Trophoblast cell (in vitro differentiated cells and primary cell): ENCODE measurements around the gene SNRPN.
"Not testable (repeated sequence)": the region's sequence is repeated elsewhere in the genome, so short reads cannot be mapped to it uniquely, and the experiment has no call there.

Source experiments
- DNase-seq, 2 donors: peaks; one replicate each; pipeline ENCODE4 v3.0.0-alpha.2; 2016
- H2AFZ ChIP-seq: 2 replicates; pipeline ENCODE4 v1.6.1; 2013; ENCODE audit warnings: low read length, moderate library complexity, mild to moderate bottlenecking; ENCODE audit not compliant: insufficient read depth, poor library complexity
- H2AK5ac ChIP-seq: 2 replicates; pipeline ENCODE4 v1.6.1; 2013; ENCODE audit warnings: mild to moderate bottlenecking, low read length
- H2BK120ac ChIP-seq: 2 replicates; pipeline ENCODE4 v1.6.1; 2013; ENCODE audit warnings: low read length, mild to moderate bottlenecking, moderate library complexity; ENCODE audit not compliant: insufficient read depth, poor library complexity
- H2BK12ac ChIP-seq: 2 replicates; pipeline ENCODE4 v1.6.1; 2013; ENCODE audit warnings: mild to moderate bottlenecking, low read length, moderate library complexity
- H2BK5ac ChIP-seq: 2 replicates; pipeline ENCODE4 v1.6.1; 2013; ENCODE audit warnings: low read length, low read depth, moderate library complexity, mild to moderate bottlenecking; ENCODE audit not compliant: poor library complexity
- H3K14ac ChIP-seq: 2 replicates; pipeline ENCODE4 v1.6.1; 2013; ENCODE audit warnings: mild to moderate bottlenecking, low read length
- H3K18ac ChIP-seq: 2 replicates; pipeline ENCODE4 v1.6.1; 2013; ENCODE audit warnings: mild to moderate bottlenecking, low read length
- H3K23ac ChIP-seq: 2 replicates; pipeline ENCODE4 v1.6.1; 2013; ENCODE audit warnings: low read length
- H3K27ac ChIP-seq: 2 replicates; pipeline ENCODE4 v1.5.1; 2013; ENCODE audit warnings: low read depth, mild to moderate bottlenecking, inconsistent platforms, low read length, moderate library complexity
- H3K27me3 ChIP-seq: 2 replicates; pipeline ENCODE4 v1.6.1; 2013; ENCODE audit warnings: inconsistent platforms, mild to moderate bottlenecking, low read length, moderate library complexity; ENCODE audit not compliant: insufficient read depth
- H3K36me3 ChIP-seq, 2 experiments: 1 replicate in 1 of 2; 2 replicates in 1 of 2; pipeline ENCODE4 v1.6.1; 2013; ENCODE audit warnings: low read length in 2 of 2, mild to moderate bottlenecking in 2 of 2, moderate library complexity in 1 of 2; ENCODE audit not compliant: insufficient read depth in 2 of 2, control insufficient read depth in 1 of 2
- H3K4ac ChIP-seq: 2 replicates; pipeline ENCODE4 v1.6.1; 2013; ENCODE audit warnings: low read depth, mild to moderate bottlenecking, low read length, moderate library complexity
- H3K4me1 ChIP-seq, 2 experiments: 1 replicate in 1 of 2; 2 replicates in 1 of 2; pipeline ENCODE4 v1.6.1; 2013; ENCODE audit warnings: low read length in 2 of 2, mild to moderate bottlenecking in 2 of 2, moderate library complexity in 1 of 2; ENCODE audit not compliant: insufficient read depth in 2 of 2, control insufficient read depth in 1 of 2
- H3K4me2 ChIP-seq: 2 replicates; pipeline ENCODE4 v1.6.1; 2013; ENCODE audit warnings: inconsistent platforms, mild to moderate bottlenecking, low read length, moderate library complexity
- H3K4me3 ChIP-seq: 2 replicates; pipeline ENCODE4 v1.5.1; 2013; ENCODE audit warnings: mild to moderate bottlenecking, low read depth, low read length, inconsistent platforms
- H3K79me1 ChIP-seq: one replicate; pipeline ENCODE4 v1.6.1; 2013; ENCODE audit warnings: low read length
- H3K79me2 ChIP-seq: 2 replicates; pipeline ENCODE4 v1.6.1; 2013; ENCODE audit warnings: low read length, mild to moderate bottlenecking; ENCODE audit not compliant: control insufficient read depth, insufficient read depth, poor library complexity
- H3K9ac ChIP-seq: 2 replicates; pipeline ENCODE4 v1.6.1; 2013; ENCODE audit warnings: mild to moderate bottlenecking, low read length
- H3K9me3 ChIP-seq: 2 replicates; pipeline ENCODE4 v1.6.1; 2013; ENCODE audit warnings: low read depth, mild to moderate bottlenecking, control low read depth, inconsistent platforms, low read length; ENCODE audit not compliant: insufficient read depth
- H4K12ac ChIP-seq: 2 replicates; pipeline ENCODE4 v1.6.1; 2013; ENCODE audit warnings: low read depth, mild to moderate bottlenecking, low read length, moderate library complexity
- H4K8ac ChIP-seq: 2 replicates; pipeline ENCODE4 v1.6.1; 2013; ENCODE audit warnings: low read depth, mild to moderate bottlenecking, low read length, moderate library complexity
- H4K91ac ChIP-seq: one replicate; pipeline ENCODE4 v1.6.1; 2013; ENCODE audit warnings: low read depth, mild to moderate bottlenecking, low read length, moderate library complexity
- WGBS: extraction: QIAGEN DNeasy Blood & Tissue Kit; methylation state at CpG from one replicate; pipeline ENCODE4 v1.1.7; 2013; ENCODE audit warnings: missing lambda C conversion rate; ENCODE audit not compliant: insufficient read length, insufficient coverage; ENCODE audit errors: extremely low coverage; 5-methylcytosine and 5-hydroxymethylcytosine counted together

Gene SNRPN

GRCh38 chr15:24922781-24923180, 32.0 kb upstream of the SNRPN start:
- not testable (repeated sequence) for H2BK120ac ChIP-seq, H3K4me2 ChIP-seq, H2AK5ac ChIP-seq, H3K9ac ChIP-seq, H3K9me3 ChIP-seq, DNase-seq, H3K18ac ChIP-seq, H3K36me3 ChIP-seq, H3K4me3 ChIP-seq, H2AFZ ChIP-seq, H2BK5ac ChIP-seq, H3K79me1 ChIP-seq, H3K27me3 ChIP-seq, H4K12ac ChIP-seq, H3K4ac ChIP-seq, H4K8ac ChIP-seq, H2BK12ac ChIP-seq, H3K27ac ChIP-seq, H3K4me1 ChIP-seq, H4K91ac ChIP-seq, H3K79me2 ChIP-seq, H3K14ac ChIP-seq, H3K23ac ChIP-seq
- WGBS, result no CpG with 5 or more reads among the region's 6 CpGs

DNA sequence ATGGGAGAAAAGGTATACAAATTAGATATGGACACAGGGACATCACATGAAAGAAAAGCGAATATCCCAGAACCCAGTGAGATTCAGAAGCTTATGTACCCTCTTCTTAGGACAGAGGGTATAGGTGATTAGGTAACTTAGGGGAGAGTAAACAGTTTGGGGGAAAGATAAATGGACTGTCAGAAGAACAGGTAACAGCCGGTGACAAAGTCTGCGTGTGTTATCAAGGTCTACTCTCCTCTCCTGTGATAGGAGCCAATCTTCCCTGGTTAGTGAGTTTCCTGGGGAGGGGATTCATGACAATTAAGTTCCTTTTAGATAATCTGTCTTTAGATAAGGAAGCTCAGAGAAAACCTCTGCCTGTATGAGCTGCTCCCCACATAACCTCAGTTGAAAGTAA, 30.6 kb upstream of the SNRPN start:
- Histone ChIP-seq H3K4me1 (peaks cover 4% of the 10 kb centered on the region in 2 experiments), H3K14ac (no peak overlapping the region), H3K27me3 (no peaks in the 10 kb centered on the region), H2BK120ac (no peak overlapping the region), H3K79me1 (no peaks in the 10 kb centered on the region), H3K18ac (no peak overlapping the region), H3K23ac (no peak overlapping the region), H3K79me2 (no peaks in the 10 kb centered on the region), H3K9ac (no peak overlapping the region), H2AK5ac (no peak overlapping the region), H4K91ac (no peak overlapping the region), H2BK5ac (no peak overlapping the region), H4K12ac (no peak overlapping the region), H3K27ac (no peak overlapping the region), H2BK12ac (no peak overlapping the region), H4K8ac (no peak overlapping the region), H3K4me2 (no peak overlapping the region), H3K36me3 (peaks cover 2 to 3% of the 10 kb centered on the region in 2 experiments), H3K9me3 (no peaks in the 10 kb centered on the region), H2AFZ (no peak overlapping the region), H3K4me3 (no peak overlapping the region), H3K4ac (no peak overlapping the region)
- DNase-seq, result no peak
- WGBS, result no CpG with 5 or more reads among the region's 3 CpGs

- Histone ChIP-seq H2BK5ac (no peak overlapping the region), H2BK12ac (no peak overlapping the region), H3K27ac (no peak overlapping the region), H3K9me3 (no peaks in the 10 kb centered on the region), H3K18ac (no peak overlapping the region), H2AFZ (no peak overlapping the region), H3K4me2 (no peak overlapping the region), H3K27me3 (no peaks in the 10 kb centered on the region), H3K23ac (no peak overlapping the region), H3K4me3 (no peak overlapping the region), H4K8ac (no peak overlapping the region), H2AK5ac (no peak overlapping the region), H3K9ac (no peak overlapping the region), H4K12ac (no peak overlapping the region), H3K4ac (no peak overlapping the region), H3K36me3 (peaks cover 3 to 4% of the 10 kb centered on the region in 2 experiments), H3K79me1 (no peaks in the 10 kb centered on the region), H3K79me2 (no peaks in the 10 kb centered on the region), H3K4me1 (peaks cover 4% of the 10 kb centered on the region in 2 experiments), H3K14ac (no peak overlapping the region), H4K91ac (no peak overlapping the region), H2BK120ac (no peak overlapping the region)
- no CpG with 5 or more reads among the region's 2 CpGs for WGBS
- DNase-seq, result no peak
Measured at GRCh38 chr15:24924621-24925020, 30.2 kb upstream of the SNRPN start.

DNA sequence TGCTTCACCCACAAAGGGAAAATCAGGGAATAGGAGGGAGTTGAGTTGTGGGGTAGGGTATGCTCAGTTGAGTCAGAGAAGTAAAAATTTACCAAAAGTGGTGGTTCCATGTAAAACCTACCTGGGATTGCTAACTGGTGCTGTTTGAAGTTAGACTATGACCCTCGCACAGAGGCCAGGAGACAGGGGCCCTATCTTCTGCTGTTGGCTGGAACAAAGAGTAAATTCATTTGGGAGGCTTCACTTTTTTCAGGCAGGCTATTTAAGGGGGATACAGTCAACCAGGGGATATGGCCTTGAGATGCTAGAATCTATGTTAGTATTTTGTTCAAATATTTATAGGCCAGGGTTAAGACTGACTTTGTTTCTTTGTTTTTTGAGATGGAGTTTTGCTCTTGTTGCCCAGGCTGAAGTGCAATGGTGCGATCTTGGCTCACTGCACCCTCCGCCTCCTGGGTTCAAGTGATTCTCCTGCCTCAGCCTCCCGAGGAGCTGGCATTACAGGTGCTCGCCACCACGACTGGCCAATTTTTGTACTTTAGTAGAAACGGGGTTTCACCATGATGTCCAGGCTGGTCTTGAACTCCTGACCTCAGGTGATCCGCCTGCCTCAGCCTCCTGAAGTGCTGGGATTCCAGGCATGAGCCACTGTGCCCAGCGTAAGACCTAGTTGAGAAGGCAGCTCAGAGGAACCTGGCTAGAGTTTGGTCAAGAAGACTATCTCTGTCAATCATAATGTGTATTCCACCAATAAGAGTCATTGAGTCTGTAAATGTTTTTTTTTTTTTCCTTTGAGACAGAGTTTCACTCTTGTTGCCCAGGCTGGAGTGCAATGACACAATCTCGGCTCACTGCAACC, 22.7 kb upstream of the SNRPN start:
- not testable (repeated sequence) for H3K9ac ChIP-seq, H3K36me3 ChIP-seq, H3K23ac ChIP-seq, H3K4me2 ChIP-seq, H2AFZ ChIP-seq, H4K8ac ChIP-seq, H3K79me2 ChIP-seq, H2BK5ac ChIP-seq, H2AK5ac ChIP-seq, H3K9me3 ChIP-seq, H3K14ac ChIP-seq, H3K27ac ChIP-seq, H3K27me3 ChIP-seq, H4K91ac ChIP-seq, H3K79me1 ChIP-seq, DNase-seq, H2BK120ac ChIP-seq, H2BK12ac ChIP-seq, H3K4ac ChIP-seq, H3K4me1 ChIP-seq, H3K4me3 ChIP-seq, H3K18ac ChIP-seq, H4K12ac ChIP-seq
- no CpG with 5 or more reads among the region's 10 CpGs for WGBS
